Liver (tissue), 3 donors: ENCODE results near the gene SPATS1.

Experiments
- CTCF ChIP-seq: fragments of 150-350 bp; IDR thresholded peaks from 2 replicates; pipeline ENCODE4 v1.5.1; 2017; ENCODE audit warnings: improper control_type of control experiment, low read depth, low read length; ENCODE audit not compliant: missing input control
- JUND ChIP-seq, 2 donors: IDR thresholded peaks; 2 replicates each; pipeline ENCODE4 v1.6.1; 2016; ENCODE audit warnings: antibody characterized with exemption in 2 of 2
- MAX ChIP-seq: IDR thresholded peaks from 2 replicates; pipeline ENCODE4 v1.6.1; 2016; ENCODE audit warnings: antibody characterized with exemption
- RAD21 ChIP-seq, 2 donors: IDR thresholded peaks; 2 replicates each; pipeline ENCODE4 v1.6.1; 2016; ENCODE audit warnings: antibody characterized with exemption in 2 of 2, mild to moderate bottlenecking in 2 of 2
- REST ChIP-seq: IDR thresholded peaks from 2 replicates; pipeline ENCODE4 v1.6.1; 2016; ENCODE audit warnings: antibody characterized with exemption, mild to moderate bottlenecking
- RXRA ChIP-seq, 2 donors: IDR thresholded peaks; 2 replicates each; pipeline ENCODE4 v1.6.1; 2017 to 2018; ENCODE audit warnings: antibody characterized with exemption in 2 of 2, mild to moderate bottlenecking in 1 of 2
- YY1 ChIP-seq: IDR thresholded peaks from 2 replicates; pipeline ENCODE4 v1.6.1; 2016; ENCODE audit warnings: antibody characterized with exemption, mild to moderate bottlenecking
- ZBTB33 ChIP-seq: IDR thresholded peaks from 2 replicates; pipeline ENCODE4 v1.6.1; 2016; ENCODE audit warnings: antibody characterized with exemption
- donor health status: healthy.
- donor health status: healthy.

- TF ChIP-seq YY1 = no peak
- no peak for TF ChIP-seq CTCF
- TF ChIP-seq MAX = no peak
- TF ChIP-seq ZBTB33 = no peak
- no peak for TF ChIP-seq REST
- no peak for TF ChIP-seq JUND (IDR thresholded peaks at IDR 0.05)
- no peak for TF ChIP-seq RXRA (IDR thresholded peaks at IDR 0.05)
- TF ChIP-seq RAD21 (IDR thresholded peaks at IDR 0.05) = no peak
Measured at GRCh38 chr6:44307217-44307616, 35.2 kb upstream of the SPATS1 start.
